HepG2 (cell line): ENCODE results near the gene ANTKMT. TPM values are rescaled to one million over a fixed set of nuclear protein-coding genes. Genes with fewer than 3 reads are reported as not detected.

Experiments used
- ATAC-seq: fragments of 200-7000 bp; cut with Tn5 transposase; 3 replicates; pipeline ENCODE4 v1.9.1; 2020; ENCODE audit warnings: mild to moderate bottlenecking, moderate library complexity
- BruUV-seq: library from RNA; stranded (reverse); fragments of 400-500 nt; replicated peaks from 2 replicates; lab custom pipeline; 2021; lab: Mats Ljungman, UMichigan
- CTCF ChIA-PET: fragments of 300-600 bp; formaldehyde crosslinking; extraction: SDS; loops from one replicate; lab custom pipeline; 2021; ENCODE audit warnings: low total read pairs, inconsistent platforms, low intra/inter-chr PET ratio; lab: Yijun Ruan, JAX
- POLR2A ChIA-PET: fragments of 350-600 bp; sonication (Branson Sonifier 250); formaldehyde crosslinking; loops from one replicate; lab custom pipeline; 2020; ENCODE audit warnings: antibody characterized with exemption, inconsistent platforms; lab: Yijun Ruan, JAX
- DNase-seq: peaks from one replicate; pipeline ENCODE4 v3.0.0-alpha.2; 2015; ENCODE audit warnings: low spot score
- FAIRE-seq: peaks from 3 replicates; lab custom pipeline; 2011; peaks lifted over from hg19 to GRCh38; lab: Jason Lieb, UNC
- H2AFZ ChIP-seq: one replicate; pipeline ENCODE4 v1.6.1; 2011; ENCODE audit warnings: low read length, inconsistent platforms
- H3K27ac ChIP-seq: fragments of 300-600 bp; 3 replicates; pipeline ENCODE4 v1.8.0; 2011; ENCODE audit warnings: mixed run types, mild to moderate bottlenecking, mixed read lengths, low read length, inconsistent platforms; ENCODE audit not compliant: insufficient read depth; ENCODE audit errors: extremely low read length
- H3K27me3 ChIP-seq, 2 experiments: fragments of 200-600 bp in 1 of 2; 2 replicates in 1 of 2; 3 replicates in 1 of 2; pipeline versions ENCODE4 v1.6.0 to v1.8.0; 2011; ENCODE audit warnings: low read length in 2 of 2, mild to moderate bottlenecking in 2 of 2, moderate library complexity in 2 of 2, inconsistent platforms in 1 of 2; ENCODE audit not compliant: insufficient read depth in 2 of 2, control insufficient read depth in 1 of 2
- H3K36me3 ChIP-seq, 2 experiments: fragments of 200-600 bp in 1 of 2; replicated peaks in 1 of 2; 2 replicates in 1 of 2; 3 replicates in 1 of 2; pipeline versions ENCODE4 v1.5.1 to v1.8.0; 2011; ENCODE audit warnings: low read length in 2 of 2, inconsistent platforms in 1 of 2; ENCODE audit not compliant: insufficient read depth in 2 of 2, control insufficient read depth in 1 of 2
- H3K4me1 ChIP-seq: 2 replicates; pipeline ENCODE4 v1.5.1; 2012; ENCODE audit warnings: low read length, inconsistent platforms; ENCODE audit not compliant: insufficient read depth
- H3K4me2 ChIP-seq: 2 replicates; pipeline ENCODE4 v1.6.0; 2011; ENCODE audit warnings: low read depth, low read length, inconsistent platforms
- H3K4me3 ChIP-seq, 3 experiments: fragments of 200-600 bp in 1 of 3; sonication (generic), shearing (Covaris generic) in 1 of 3; replicated peaks in 1 of 3; 2 replicates each; pipeline ENCODE4 v1.5.1; 2011 to 2016; ENCODE audit warnings: low read length in 3 of 3, inconsistent platforms in 2 of 3, low read depth in 2 of 3, mild to moderate bottlenecking in 2 of 3, control low read depth in 1 of 3, mixed read lengths in 1 of 3; ENCODE audit not compliant: insufficient read depth in 1 of 3
- H3K79me2 ChIP-seq: one replicate; pipeline ENCODE4 v1.6.1; 2011; ENCODE audit warnings: low read length, inconsistent platforms; ENCODE audit not compliant: insufficient read depth
- H3K9ac ChIP-seq: 2 replicates; pipeline ENCODE4 v1.6.0; 2011; ENCODE audit warnings: mild to moderate bottlenecking, low read depth, low read length, inconsistent platforms; ENCODE audit not compliant: insufficient read depth
- H3K9me3 ChIP-seq: 2 replicates; pipeline ENCODE4 v1.5.1; 2012; ENCODE audit warnings: mild to moderate bottlenecking, low read length
- H4K20me1 ChIP-seq: 2 replicates; pipeline ENCODE4 v1.6.0; 2011; ENCODE audit warnings: inconsistent platforms, mild to moderate bottlenecking, low read length, moderate library complexity; ENCODE audit not compliant: insufficient read depth
- GLI4 ChIP-seq: sonication (generic); formaldehyde crosslinking; IDR thresholded peaks from 2 replicates; pipeline ENCODE4 v1.5.1; 2020; ENCODE audit warnings: missing genetic modification reagents, mild to moderate bottlenecking, moderate library complexity, borderline replicate concordance
- HOXA9 ChIP-seq: sonication (generic); formaldehyde crosslinking; IDR thresholded peaks from 2 replicates; pipeline ENCODE4 v1.8.1; 2022; ENCODE audit warnings: missing genetic modification reagents, mild to moderate bottlenecking, moderate library complexity, borderline replicate concordance
- SMAD3 ChIP-seq: sonication (generic); formaldehyde crosslinking; IDR thresholded peaks from 2 replicates; pipeline ENCODE4 v1.4.0; 2020; ENCODE audit warnings: missing genetic modification reagents
- TRIM24 ChIP-seq: sonication (generic); formaldehyde crosslinking; IDR thresholded peaks from 2 replicates; pipeline ENCODE4 v1.8.0; 2022; ENCODE audit warnings: mild to moderate bottlenecking, missing genetic modification reagents
- XRCC5 ChIP-seq: fragments of 200-400 bp; formaldehyde crosslinking; optimal IDR thresholded peaks from 2 replicates; pipeline ENCODE3; 2017; ENCODE audit warnings: mild to moderate bottlenecking, low read length
- ZNF616 ChIP-seq: sonication (generic); formaldehyde crosslinking; IDR thresholded peaks from 2 replicates; pipeline ENCODE4 v1.5.0; 2020; ENCODE audit warnings: low read depth, mild to moderate bottlenecking, missing genetic modification reagents
- ZNF674 ChIP-seq: sonication (generic); formaldehyde crosslinking; IDR thresholded peaks from 2 replicates; pipeline ENCODE4 v1.5.0; 2020; ENCODE audit warnings: low read depth, mild to moderate bottlenecking, missing genetic modification reagents
- ZNF878 ChIP-seq: sonication (generic); formaldehyde crosslinking; IDR thresholded peaks from 2 replicates; pipeline ENCODE4 v1.8.1; 2023; ENCODE audit warnings: mild to moderate bottlenecking, missing genetic modification reagents, moderate library complexity
- WGBS: methylation state at CpG from one replicate; pipeline ENCODE4 v1.1.6; 2017; ENCODE audit warnings: low lambda C conversion rate; 5-methylcytosine and 5-hydroxymethylcytosine counted together
- in situ Hi-C: cut with HindIII; loops from 2 replicates; pipeline ENCODE4 v1.10.0; 2017; ENCODE audit warnings: low pct_unique_long_range_greater_than_20kb; ENCODE audit not compliant: extremely low pct_ligation_motif_present
- intact Hi-C: fragments of 100-400 bp; cut with micrococcal nuclease; formaldehyde crosslinking; loops from one replicate; pipeline ENCODE4 v1.10.0; 2022; ENCODE audit not compliant: unreplicated experiment
- polyA plus RNA-seq, 8 experiments: library from polyadenylated mRNA; depleted of rRNA in 3 of 8; stranded (reverse) in 7 of 8; unstranded in 1 of 8; fragments of >200 nt; fragmentation: Illumina TruSeq in 4 of 8; extraction: Trizol in 4 of 8; gene quantifications; 2 replicates each; pipeline versions ENCODE4 v1.2.1 to v1.2.3, GENCODE V29; 2011 to 2016; ENCODE audit warnings: low read depth in 4 of 8, missing spikeins in 1 of 8, mixed read lengths in 1 of 8; ENCODE audit not compliant: insufficient read depth in 1 of 8
- total RNA-seq, 5 experiments: library from RNA; depleted of rRNA; stranded (reverse); fragments of >200 nt; fragmentation: Illumina TruSeq; extraction: Trizol; gene quantifications; 2 replicates each; pipeline ENCODE4 v1.2.3, GENCODE V29; 2016; ENCODE audit warnings: low read depth in 1 of 5
- TF ChIP-seq, protein P1 (sequence below): sonication (generic); formaldehyde crosslinking; IDR thresholded peaks from 2 replicates; pipeline ENCODE4 v1.4.0; 2020; ENCODE audit warnings: missing genetic modification reagents
- TF ChIP-seq, protein P2 (sequence below): sonication (generic); formaldehyde crosslinking; IDR thresholded peaks from 2 replicates; pipeline ENCODE4 v1.4.0; 2020; ENCODE audit warnings: missing genetic modification reagents
- TF ChIP-seq, protein P3 (sequence below): sonication (generic); formaldehyde crosslinking; IDR thresholded peaks from 2 replicates; pipeline ENCODE4 v1.4.0; 2020; ENCODE audit warnings: missing genetic modification reagents, borderline replicate concordance
- TF ChIP-seq, protein P4 (sequence below): sonication (generic); formaldehyde crosslinking; conservative IDR thresholded peaks from 2 replicates; pipeline ENCODE4 v1.4.0; 2020; ENCODE audit warnings: missing genetic modification reagents

ANTKMT gene
- total and polyA plus RNA-seq, 2 of the 13 experiments (the other 11 are each of a cell fraction or from before 2014, with no cell fraction given) = 7.5 to 47.8 TPM

DNA sequence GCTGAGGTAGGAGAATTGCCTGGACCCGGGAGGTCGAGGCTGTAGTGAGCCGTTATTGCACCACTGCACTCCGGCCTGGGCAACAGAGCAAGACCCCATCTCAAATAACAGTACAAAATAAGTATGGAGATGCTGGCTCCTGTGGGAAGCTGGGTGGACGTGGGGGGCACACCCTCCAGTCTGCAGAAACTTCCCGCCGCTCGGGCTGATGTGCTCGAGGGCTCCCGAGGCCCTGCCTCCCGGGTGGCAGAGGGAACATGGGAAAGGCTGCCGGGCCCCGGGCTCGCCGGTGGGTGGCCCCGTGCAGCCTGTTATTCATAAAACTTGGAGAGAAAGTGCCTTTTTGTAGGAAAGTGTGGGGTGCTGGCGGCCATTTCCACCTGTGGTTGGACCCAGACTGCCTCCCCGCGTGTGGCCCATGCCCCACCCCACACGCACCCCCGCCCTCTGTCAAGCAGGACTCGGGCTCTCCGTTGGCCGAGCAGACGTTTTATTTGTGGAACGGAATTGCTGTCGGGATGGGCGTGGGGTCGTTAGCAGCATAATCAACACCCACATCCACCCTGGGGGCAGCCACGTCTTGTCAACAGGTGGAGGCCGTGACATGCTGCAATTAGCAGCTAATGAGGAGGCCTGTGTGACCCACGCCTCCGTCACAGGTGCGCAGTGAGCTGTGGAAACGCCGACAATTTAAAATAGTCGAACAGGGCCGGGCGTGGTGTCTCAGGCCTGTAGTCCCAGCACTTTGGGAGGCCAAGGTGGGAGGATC is 27.2 kb downstream of the ANTKMT start:
- ChIA-PET POLR2A (no interaction called here), CTCF (no interaction called here)
- WGBS = 60% methylated on average over 32 of the region's 39 CpGs
- Histone ChIP-seq H3K27me3 (peaks cover 5 to 38% of the 10 kb centered on the region in 2 experiments; a peak in 4 of 5 replicates), H3K9me3 (no peaks in the 10 kb centered on the region), H3K36me3 (no peaks in the 10 kb centered on the region), H3K79me2 (no peaks in the 10 kb centered on the region), H2AFZ (no peak overlapping the region), H4K20me1 (no peaks in the 10 kb centered on the region), H3K9ac (no peak overlapping the region), H3K4me2 (no peak overlapping the region), H3K4me3 (no peak overlapping the region), H3K27ac (no peak overlapping the region), H3K4me1 (peaks cover 11% of the 10 kb centered on the region)
- BruUV-seq = no TSS peak
- ATAC-seq (no peak), FAIRE-seq (no peak), DNase-seq (no peak)
- TF ChIP-seq HOXA9 (CRISPR knock-in tag) (no peak), ZNF674 (CRISPR knock-in tag) (no peak), TRIM24 (no peak), ZNF878 (CRISPR knock-in tag) (no peak), SMAD3 (no peak), GLI4 (no peak), ZNF616 (CRISPR knock-in tag) (no peak), XRCC5 (no peak)
- TF ChIP-seq, protein P1, sequence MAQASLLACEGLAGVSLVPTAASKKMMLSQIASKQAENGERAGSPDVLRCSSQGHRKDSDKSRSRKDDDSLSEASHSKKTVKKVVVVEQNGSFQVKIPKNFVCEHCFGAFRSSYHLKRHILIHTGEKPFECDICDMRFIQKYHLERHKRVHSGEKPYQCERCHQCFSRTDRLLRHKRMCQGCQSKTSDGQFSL (CRISPR knock-in tag) = no peak
- TF ChIP-seq, protein P2, sequence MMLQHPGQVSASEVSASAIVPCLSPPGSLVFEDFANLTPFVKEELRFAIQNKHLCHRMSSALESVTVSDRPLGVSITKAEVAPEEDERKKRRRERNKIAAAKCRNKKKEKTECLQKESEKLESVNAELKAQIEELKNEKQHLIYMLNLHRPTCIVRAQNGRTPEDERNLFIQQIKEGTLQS (CRISPR knock-in tag) = no peak
- TF ChIP-seq, protein P3, sequence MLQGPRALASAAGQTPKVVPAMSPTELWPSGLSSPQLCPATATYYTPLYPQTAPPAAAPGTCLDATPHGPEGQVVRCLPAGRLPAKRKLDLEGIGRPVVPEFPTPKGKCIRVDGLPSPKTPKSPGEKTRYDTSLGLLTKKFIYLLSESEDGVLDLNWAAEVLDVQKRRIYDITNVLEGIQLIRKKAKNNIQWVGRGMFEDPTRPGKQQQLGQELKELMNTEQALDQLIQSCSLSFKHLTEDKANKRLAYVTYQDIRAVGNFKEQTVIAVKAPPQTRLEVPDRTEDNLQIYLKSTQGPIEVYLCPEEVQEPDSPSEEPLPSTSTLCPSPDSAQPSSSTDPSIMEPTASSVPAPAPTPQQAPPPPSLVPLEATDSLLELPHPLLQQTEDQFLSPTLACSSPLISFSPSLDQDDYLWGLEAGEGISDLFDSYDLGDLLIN (CRISPR knock-in tag) = no peak
- TF ChIP-seq, protein P4, sequence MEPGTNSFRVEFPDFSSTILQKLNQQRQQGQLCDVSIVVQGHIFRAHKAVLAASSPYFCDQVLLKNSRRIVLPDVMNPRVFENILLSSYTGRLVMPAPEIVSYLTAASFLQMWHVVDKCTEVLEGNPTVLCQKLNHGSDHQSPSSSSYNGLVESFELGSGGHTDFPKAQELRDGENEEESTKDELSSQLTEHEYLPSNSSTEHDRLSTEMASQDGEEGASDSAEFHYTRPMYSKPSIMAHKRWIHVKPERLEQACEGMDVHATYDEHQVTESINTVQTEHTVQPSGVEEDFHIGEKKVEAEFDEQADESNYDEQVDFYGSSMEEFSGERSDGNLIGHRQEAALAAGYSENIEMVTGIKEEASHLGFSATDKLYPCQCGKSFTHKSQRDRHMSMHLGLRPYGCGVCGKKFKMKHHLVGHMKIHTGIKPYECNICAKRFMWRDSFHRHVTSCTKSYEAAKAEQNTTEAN (CRISPR knock-in tag) = no peak
- in situ Hi-C loops (no loop called here), intact Hi-C loops (no loop called here)
